HepG2 (cell line): ENCODE data around the gene MIA. TPM values are rescaled to one million over a fixed set of nuclear protein-coding genes. Genes with fewer than 3 reads are reported as not detected.

Experiments used
- ATF7 ChIP-seq, 2 experiments: fragments of 450-650 bp in 1 of 2; sonication (generic) in 1 of 2; formaldehyde crosslinking in 1 of 2; IDR thresholded peaks; 2 replicates each; pipeline versions ENCODE4 v1.4.0 to v1.6.1; 2016 to 2020; ENCODE audit warnings: antibody characterized with exemption in 1 of 2, mild to moderate bottlenecking in 1 of 2, missing genetic modification reagents in 1 of 2
- ATM ChIP-seq: fragments of 450-650 bp; IDR thresholded peaks from 2 replicates; pipeline ENCODE4 v1.7.1; 2017; ENCODE audit warnings: mild to moderate bottlenecking, borderline replicate concordance
- CHD2 ChIP-seq: IDR thresholded peaks from 2 replicates; pipeline ENCODE4 v1.6.1; 2011; ENCODE audit warnings: low read depth, low read length, improper control_type of control experiment
- DBP ChIP-seq: sonication (generic); formaldehyde crosslinking; IDR thresholded peaks from 2 replicates; pipeline ENCODE4 v1.4.0; 2020; ENCODE audit warnings: missing genetic modification reagents; ENCODE audit errors: not compliant biosample characterization
- DNMT3B ChIP-seq: conservative IDR thresholded peaks from 2 replicates; pipeline ENCODE4 v1.6.1; 2016; ENCODE audit warnings: missing biosample characterization, control low read depth
- FOXC1 ChIP-seq: sonication (generic); formaldehyde crosslinking; IDR thresholded peaks from 2 replicates; pipeline ENCODE4 v1.8.0; 2022; ENCODE audit warnings: mild to moderate bottlenecking, missing genetic modification reagents, borderline replicate concordance
- FOXM1 ChIP-seq: sonication (generic); formaldehyde crosslinking; IDR thresholded peaks from 2 replicates; pipeline ENCODE4 v1.5.0; 2020; ENCODE audit warnings: missing genetic modification reagents
- GZF1 ChIP-seq: sonication (generic); formaldehyde crosslinking; IDR thresholded peaks from 2 replicates; pipeline ENCODE4 v1.5.1; 2020; ENCODE audit warnings: mild to moderate bottlenecking, missing genetic modification reagents
- HNRNPK ChIP-seq: fragments of 200-400 bp; formaldehyde crosslinking; IDR thresholded peaks from 2 replicates; pipeline ENCODE4 v1.6.1; 2018; ENCODE audit warnings: low read length, low read depth, moderate library complexity, mild to moderate bottlenecking; ENCODE audit not compliant: poor library complexity, severe bottlenecking
- PAXIP1 ChIP-seq: sonication (generic); formaldehyde crosslinking; conservative IDR thresholded peaks from 2 replicates; pipeline ENCODE4 v1.4.0; 2020; ENCODE audit warnings: mild to moderate bottlenecking, missing genetic modification reagents, moderate library complexity
- SATB2 ChIP-seq: sonication (generic); formaldehyde crosslinking; IDR thresholded peaks from 2 replicates; pipeline ENCODE4 v1.5.0; 2020; ENCODE audit warnings: missing genetic modification reagents
- SIX4 ChIP-seq: sonication (generic); formaldehyde crosslinking; IDR thresholded peaks from 2 replicates; pipeline ENCODE4 v1.4.0; 2020; ENCODE audit warnings: missing genetic modification reagents
- SP4 ChIP-seq: sonication (generic); formaldehyde crosslinking; IDR thresholded peaks from 2 replicates; pipeline ENCODE4 v1.8.1; 2023; ENCODE audit warnings: mild to moderate bottlenecking, missing genetic modification reagents
- SRF ChIP-seq: IDR thresholded peaks from 2 replicates; pipeline ENCODE4 v1.6.1; 2011; ENCODE audit warnings: mild to moderate bottlenecking, low read depth, low read length, moderate library complexity
- TBX2 ChIP-seq: sonication (generic); formaldehyde crosslinking; IDR thresholded peaks from 2 replicates; pipeline ENCODE4 v1.5.0; 2020; ENCODE audit warnings: missing genetic modification reagents, mild to moderate bottlenecking, borderline replicate concordance
- YEATS4 ChIP-seq: sonication (generic); formaldehyde crosslinking; IDR thresholded peaks from 2 replicates; pipeline ENCODE4 v1.4.0; 2020; ENCODE audit warnings: missing genetic modification reagents, borderline replicate concordance
- ZBTB42 ChIP-seq: sonication (generic); formaldehyde crosslinking; IDR thresholded peaks from 2 replicates; pipeline ENCODE4 v1.5.0; 2020; ENCODE audit warnings: mild to moderate bottlenecking, missing genetic modification reagents
- ZMAT3 ChIP-seq: sonication (generic); formaldehyde crosslinking; conservative IDR thresholded peaks from 2 replicates; pipeline ENCODE4 v1.7.0; 2021; ENCODE audit warnings: missing genetic modification reagents
- ZNF350 ChIP-seq: sonication (generic); formaldehyde crosslinking; IDR thresholded peaks from 2 replicates; pipeline ENCODE4 v1.4.0; 2020; ENCODE audit warnings: mild to moderate bottlenecking, low read depth, missing genetic modification reagents, borderline replicate concordance
- ZNF44 ChIP-seq: sonication (generic); formaldehyde crosslinking; IDR thresholded peaks from 2 replicates; pipeline ENCODE4 v1.5.1; 2020; ENCODE audit warnings: mild to moderate bottlenecking, missing genetic modification reagents
- ZNF496 ChIP-seq: sonication (generic); formaldehyde crosslinking; IDR thresholded peaks from 2 replicates; pipeline ENCODE4 v1.8.1; 2023; ENCODE audit warnings: mild to moderate bottlenecking, moderate library complexity, missing genetic modification reagents; ENCODE audit not compliant: insufficient replicate concordance
- ZNF513 ChIP-seq: sonication (generic); formaldehyde crosslinking; conservative IDR thresholded peaks from 2 replicates; pipeline ENCODE4 v1.5.0; 2020; ENCODE audit warnings: missing genetic modification reagents
- ZNF616 ChIP-seq: sonication (generic); formaldehyde crosslinking; IDR thresholded peaks from 2 replicates; pipeline ENCODE4 v1.5.0; 2020; ENCODE audit warnings: low read depth, mild to moderate bottlenecking, missing genetic modification reagents
- ZSCAN29 ChIP-seq: sonication (generic); formaldehyde crosslinking; conservative IDR thresholded peaks from 2 replicates; pipeline ENCODE4 v1.4.0; 2020; ENCODE audit warnings: mild to moderate bottlenecking, missing genetic modification reagents
- ZSCAN30 ChIP-seq: sonication (generic); formaldehyde crosslinking; IDR thresholded peaks from 2 replicates; pipeline ENCODE4 v1.5.0; 2020; ENCODE audit warnings: mild to moderate bottlenecking, missing genetic modification reagents
- polyA plus RNA-seq, 8 experiments: library from polyadenylated mRNA; depleted of rRNA in 3 of 8; stranded (reverse) in 7 of 8; unstranded in 1 of 8; fragments of >200 nt; fragmentation: Illumina TruSeq in 4 of 8; extraction: Trizol in 4 of 8; gene quantifications; 2 replicates each; pipeline versions ENCODE4 v1.2.1 to v1.2.3, GENCODE V29; 2011 to 2016; ENCODE audit warnings: low read depth in 4 of 8, missing spikeins in 1 of 8, mixed read lengths in 1 of 8; ENCODE audit not compliant: insufficient read depth in 1 of 8
- total RNA-seq, 5 experiments: library from RNA; depleted of rRNA; stranded (reverse); fragments of >200 nt; fragmentation: Illumina TruSeq; extraction: Trizol; gene quantifications; 2 replicates each; pipeline ENCODE4 v1.2.3, GENCODE V29; 2016; ENCODE audit warnings: low read depth in 1 of 5

The MIA gene
- total and polyA plus RNA-seq, 2 of the 13 experiments (the other 11 are each of a cell fraction or from before 2014, with no cell fraction given) = 0.61 TPM; not detected in 1

- TF ChIP-seq DNMT3B (CRISPR knock-in tag) (no peak), DBP (CRISPR knock-in tag) (no peak), PAXIP1 (CRISPR knock-in tag) (peak; percentile 50), ZNF496 (no peak), YEATS4 (peak; percentile 86; the same call in 1 of the 2 replicates), ZNF350 (no peak; the same call in 1 of the 2 replicates), FOXM1 (CRISPR knock-in tag) (no peak), ATF7 (IDR thresholded peaks at IDR 0.05) (no peak), ATF7 (CRISPR knock-in tag; IDR thresholded peaks at IDR 0.05) (0 out of 2 replicates have a peak, but pooled peaks have one; percentile 28), CHD2 (no peak), ZNF44 (no peak; the same call in 1 of the 2 replicates), ZBTB42 (CRISPR knock-in tag) (no peak), GZF1 (no peak; the same call in 1 of the 2 replicates), ZSCAN29 (CRISPR knock-in tag) (no peak), SIX4 (CRISPR knock-in tag) (0 out of 2 replicates have a peak, but pooled peaks have one; percentile 46), SATB2 (CRISPR knock-in tag) (no peak), HNRNPK (no peak), ATM (no peak), SRF (no peak), ZSCAN30 (CRISPR knock-in tag) (no peak), FOXC1 (CRISPR knock-in tag) (peak; percentile 65; the same call in 1 of the 2 replicates), ZNF616 (no peak), ZMAT3 (CRISPR knock-in tag) (0 out of 2 replicates have a peak, but pooled peaks have one; percentile 66), TBX2 (CRISPR knock-in tag) (peak; percentile 50; the same call in 1 of the 2 replicates), ZNF513 (peak; percentile 35; the same call in 1 of the 2 replicates), SP4 (CRISPR knock-in tag) (no peak)
Measured at GRCh38 chr19:40797963-40798682, 22.8 kb downstream of the MIA start (continued).
